Stomach (tissue), 9 donors: ENCODE data around the gene PRAMEF17. TPM values are rescaled to one million over a fixed set of nuclear protein-coding genes. Genes with fewer than 3 reads are reported as not detected.
"Not testable (repeated sequence)": the region's sequence is repeated elsewhere in the genome, so short reads cannot be mapped to it uniquely, and the experiment has no call there.

Experiments used
- DNase-seq, 2 donors: peaks; one replicate each; pipeline versions ENCODE4 v3.0.0 to v3.0.0-alpha.2; 2013 to 2019
- H3K27ac ChIP-seq, 5 donors: fragments of 200-600 bp in 4 of 5; sonication (generic) in 4 of 5; one replicate each; pipeline ENCODE4 v1.5.1; 2013 to 2019; ENCODE audit warnings: mild to moderate bottlenecking in 1 of 5, moderate library complexity in 1 of 5
- H3K27me3 ChIP-seq, 3 donors: fragments of 200-600 bp; sonication (generic); one replicate each; pipeline ENCODE4 v1.5.1; 2017 to 2019; ENCODE audit warnings: mixed run types in 1 of 3
- H3K36me3 ChIP-seq, 4 donors: fragments of 200-600 bp; sonication (generic); 1 replicate in 3 of 4; 2 replicates in 1 of 4; pipeline ENCODE4 v1.5.1; 2016 to 2019
- H3K4me1 ChIP-seq, 4 donors: fragments of 200-600 bp; sonication (generic); one replicate each; pipeline ENCODE4 v1.5.1; 2016 to 2019
- H3K4me3 ChIP-seq, 4 donors: fragments of 200-600 bp; sonication (generic) in 3 of 4; one replicate each; pipeline ENCODE4 v1.5.1; 2016 to 2019; ENCODE audit warnings: mild to moderate bottlenecking in 1 of 4
- H3K9me3 ChIP-seq, 4 donors: fragments of 200-600 bp; sonication (generic); one replicate each; pipeline ENCODE4 v1.5.1; 2016 to 2019
- EP300 ChIP-seq: sonication (generic); formaldehyde crosslinking; IDR thresholded peaks from one replicate; pipeline ENCODE4 v1.6.1; 2017; ENCODE audit warnings: antibody characterized with exemption
- POLR2A ChIP-seq, 4 donors: fragments of 450-650 bp; IDR thresholded peaks; one replicate each; pipeline ENCODE4 v1.6.1; 2016; ENCODE audit warnings: antibody characterized with exemption in 4 of 4, control low read depth in 2 of 4, mild to moderate bottlenecking in 1 of 4, moderate library complexity in 1 of 4
- POLR2AphosphoS5 ChIP-seq, 3 donors: sonication (generic); formaldehyde crosslinking; IDR thresholded peaks; one replicate each; pipeline ENCODE4 v1.6.1; 2016; ENCODE audit warnings: antibody characterized with exemption in 3 of 3
- WGBS, 5 donors: extraction: QIAGEN DNeasy Blood & Tissue Kit in 3 of 5; methylation state at CpG; one replicate each; pipeline versions ENCODE4 v1.1.5 to v1.1.7; 2013 to 2018; 5-methylcytosine and 5-hydroxymethylcytosine counted together
- intact Hi-C: fragments of 100-400 bp; cut with DNase I; formaldehyde crosslinking; loops from one replicate; pipeline ENCODE4 v1.15.1; 2023; ENCODE audit warnings: low total_unique reads
- polyA plus RNA-seq, 3 donors: library from polyadenylated mRNA; stranded (reverse); fragments of 200-250 nt; gene quantifications; one replicate each; pipeline ENCODE4 v1.2.3, GENCODE V29; 2013
- total RNA-seq, 5 donors: library from RNA; depleted of rRNA; stranded (reverse); fragments of >200 nt; gene quantifications; one replicate each; pipeline versions ENCODE4 v1.1.0 to v1.2.3, GENCODE V29; 2014 to 2016
- TF ChIP-seq, protein P1 (sequence below), 7 experiments: fragments of 450-650 bp in 4 of 7; fragments of 200-600 bp in 3 of 7; sonication (generic) in 3 of 7; IDR thresholded peaks; one replicate each; pipeline ENCODE4 v1.5.1; 2016 to 2019; ENCODE audit warnings: antibody characterized with exemption in 7 of 7, control low read depth in 2 of 7, mild to moderate bottlenecking in 1 of 7
- donor health status: healthy with polysubstance abuse.
- donor health status: Bipolar disorder and iron deficiency.
- donor health status: healthy.

Gene PRAMEF17
- total and polyA plus RNA-seq, 8 donors = not detected

GRCh38 chr1:13380380-13380779 is 9.1 kb upstream of the PRAMEF17 start:
- H3K27me3 ChIP-seq, H3K36me3 ChIP-seq, H3K27ac ChIP-seq, H3K4me1 ChIP-seq, H3K4me3 ChIP-seq, H3K9me3 ChIP-seq, intact Hi-C loops, DNase-seq: not testable (repeated sequence)
- 76 to 90% (median 81%) methylated on average over 3 of the region's 3 CpGs for WGBS, 5 donors

GRCh38 chr1:13393004-13393403 is 3.6 kb downstream of the PRAMEF17 start:
- intact Hi-C loops, H3K27me3 ChIP-seq, H3K9me3 ChIP-seq, H3K4me3 ChIP-seq, DNase-seq, H3K27ac ChIP-seq, H3K4me1 ChIP-seq, H3K36me3 ChIP-seq: not testable (repeated sequence)
- 70 to 82% (median 73%) methylated on average over 7 of the region's 7 CpGs for WGBS, 5 donors

DNA sequence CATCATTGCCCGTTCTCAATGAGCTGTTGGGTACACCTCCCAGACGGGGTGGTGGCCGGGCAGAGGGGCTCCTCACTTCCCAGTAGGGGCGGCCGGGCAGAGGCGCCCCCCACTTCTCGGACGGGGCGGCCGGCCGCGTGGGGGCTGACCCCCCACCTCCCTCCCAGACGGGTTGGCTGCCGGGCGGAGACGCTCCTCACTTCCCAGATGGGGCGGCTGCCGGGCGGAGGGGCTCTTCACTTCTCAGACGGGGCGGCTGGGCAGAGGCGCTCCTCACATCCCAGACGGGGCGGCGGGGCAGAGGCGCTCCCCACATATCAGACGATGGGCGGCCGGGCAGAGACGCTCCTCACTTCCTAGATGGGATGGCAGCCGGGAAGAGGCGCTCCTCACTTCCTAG is 5.3 kb downstream of the PRAMEF17 start:
- H3K36me3 ChIP-seq, H3K4me1 ChIP-seq, H3K27ac ChIP-seq, H3K27me3 ChIP-seq, H3K9me3 ChIP-seq, H3K4me3 ChIP-seq, DNase-seq, intact Hi-C loops: not testable (repeated sequence)
- WGBS, 5 donors = 92 to 95% (median 93%) methylated on average over 12 to 30 of the region's 32 CpGs

GRCh38 chr1:13395311-13395710 is 5.9 kb downstream of the PRAMEF17 start:
- H3K4me1 ChIP-seq, H3K27me3 ChIP-seq, H3K9me3 ChIP-seq, H3K27ac ChIP-seq, H3K4me3 ChIP-seq, intact Hi-C loops, H3K36me3 ChIP-seq, DNase-seq: not testable (repeated sequence)
- WGBS, 5 donors = 91 to 97% (median 94%) methylated on average over 14 to 22 of the region's 22 CpGs

DNA sequence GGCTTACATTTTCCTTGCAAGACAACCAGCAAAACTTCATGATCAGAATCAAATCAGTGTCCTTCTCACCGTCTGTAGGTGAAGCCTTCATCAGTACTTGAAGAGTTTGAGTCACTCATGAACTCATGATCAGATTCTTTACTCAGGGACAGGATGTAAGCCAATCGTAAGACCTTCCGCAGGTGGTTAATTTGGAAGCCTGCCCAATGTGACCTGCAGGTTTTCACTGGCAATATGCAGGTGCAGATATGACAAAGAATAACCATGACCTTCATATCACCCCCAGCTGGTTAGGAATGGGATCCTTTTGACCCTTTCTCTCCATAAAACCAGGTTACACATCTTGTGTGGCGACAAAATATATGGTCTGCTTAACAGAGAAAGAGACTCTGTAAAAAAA is 18.4 kb downstream of the PRAMEF17 start:
- Histone ChIP-seq H3K4me1 (no peaks in the 10 kb centered on the region), H3K4me3 (no peak overlapping the region), H3K9me3 (peaks cover 0 to 12% (median 9%) of the 10 kb centered on the region in 4 donors), H3K27ac (no peak overlapping the region), H3K36me3 (no peaks in the 10 kb centered on the region), H3K27me3 (no peaks in the 10 kb centered on the region)
- intact Hi-C loops = no loop called here
- WGBS, 5 donors = 48 to 75% (median 74%) methylated on average over 4 of the region's 4 CpGs
- DNase-seq = no peak
- TF ChIP-seq, protein P1, sequence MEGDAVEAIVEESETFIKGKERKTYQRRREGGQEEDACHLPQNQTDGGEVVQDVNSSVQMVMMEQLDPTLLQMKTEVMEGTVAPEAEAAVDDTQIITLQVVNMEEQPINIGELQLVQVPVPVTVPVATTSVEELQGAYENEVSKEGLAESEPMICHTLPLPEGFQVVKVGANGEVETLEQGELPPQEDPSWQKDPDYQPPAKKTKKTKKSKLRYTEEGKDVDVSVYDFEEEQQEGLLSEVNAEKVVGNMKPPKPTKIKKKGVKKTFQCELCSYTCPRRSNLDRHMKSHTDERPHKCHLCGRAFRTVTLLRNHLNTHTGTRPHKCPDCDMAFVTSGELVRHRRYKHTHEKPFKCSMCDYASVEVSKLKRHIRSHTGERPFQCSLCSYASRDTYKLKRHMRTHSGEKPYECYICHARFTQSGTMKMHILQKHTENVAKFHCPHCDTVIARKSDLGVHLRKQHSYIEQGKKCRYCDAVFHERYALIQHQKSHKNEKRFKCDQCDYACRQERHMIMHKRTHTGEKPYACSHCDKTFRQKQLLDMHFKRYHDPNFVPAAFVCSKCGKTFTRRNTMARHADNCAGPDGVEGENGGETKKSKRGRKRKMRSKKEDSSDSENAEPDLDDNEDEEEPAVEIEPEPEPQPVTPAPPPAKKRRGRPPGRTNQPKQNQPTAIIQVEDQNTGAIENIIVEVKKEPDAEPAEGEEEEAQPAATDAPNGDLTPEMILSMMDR (IDR thresholded peaks at IDR 0.05) = no peak
- TF ChIP-seq POLR2AphosphoS5 (IDR thresholded peaks at IDR 0.05) (no peak), POLR2A (IDR thresholded peaks at IDR 0.05) (no peak), EP300 (no peak)

DNA sequence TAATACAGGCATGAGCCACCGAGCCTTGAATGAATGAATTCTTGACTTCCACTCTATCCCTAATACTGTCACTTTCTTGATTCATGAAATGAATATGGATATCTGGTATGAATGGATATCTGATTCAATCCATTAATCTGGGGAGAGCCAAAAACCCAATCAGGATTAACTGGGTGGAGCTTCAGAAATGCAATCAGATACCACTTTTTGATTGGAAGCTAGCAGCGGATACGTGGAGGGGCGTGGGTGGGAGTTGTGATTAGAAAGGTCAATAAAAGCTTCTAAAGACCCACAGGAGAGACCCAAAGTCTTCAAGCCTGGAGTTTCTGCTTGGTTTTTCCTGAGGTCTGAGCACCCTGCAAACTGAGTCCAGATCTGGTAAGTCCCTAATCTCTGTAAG is 20.7 kb downstream of the PRAMEF17 start, which contains the start of gene PRAMEF20:
Gene PRAMEF20, plus strand, starts transcription at position 301 of the 400 bp plus-strand sequence. CDS start 5,905 bp downstream, outside the sequence.
- WGBS, 5 donors = 60 to 78% (median 62%) methylated on average over 3 to 4 of the region's 4 CpGs
- DNase-seq, H3K36me3 ChIP-seq, intact Hi-C loops, H3K4me3 ChIP-seq, H3K4me1 ChIP-seq, H3K27me3 ChIP-seq, H3K27ac ChIP-seq: not testable (repeated sequence)
- peaks cover 0 to 12% (median 9%) of the 10 kb centered on the region in 4 donors for H3K9me3 ChIP-seq

- H3K9me3 ChIP-seq = peaks cover 0 to 15% (median 8%) of the 10 kb centered on the region in 4 donors
- H3K4me3 ChIP-seq = no peak overlapping the region
- no peaks in the 10 kb centered on the region for H3K36me3 ChIP-seq
- intact Hi-C loops = no loop called here
- no peaks in the 10 kb centered on the region for H3K4me1 ChIP-seq
- 89 to 96% (median 90%) methylated on average over 9 to 13 of the region's 13 CpGs for WGBS, 5 donors
- DNase-seq = no peak
- TF ChIP-seq, protein P1 (IDR thresholded peaks at IDR 0.05) = no peak
- no peak overlapping the region for H3K27ac ChIP-seq
- peaks cover 0 to 14% (median 0%) of the 10 kb centered on the region in 3 donors for H3K27me3 ChIP-seq
These were observed 41.1 kb downstream of the PRAMEF17 start for GRCh38 chr1:13430495-13430894.
